GM21367 (cell line): ENCODE measurements around the gene ROBO1.

Source experiments
- ATAC-seq: cut with Tn5 transposase; IDR thresholded peaks from one replicate; pipeline ENCODE4 v1.9.1; 2021; ENCODE audit not compliant: unreplicated experiment

The ROBO1 gene

GRCh38 chr3:79027593-79027992 is 740.2 kb downstream of the ROBO1 start:
- no peak for ATAC-seq

GRCh38 chr3:79019924-79020173 is 747.9 kb downstream of the ROBO1 start:
- no peak for ATAC-seq

GRCh38 chr3:79019137-79019923 is 748.5 kb downstream of the ROBO1 start:
- no peak for ATAC-seq

GRCh38 chr3:79018671-79019136 is 749.1 kb downstream of the ROBO1 start:
- ATAC-seq = no peak

- no peak for ATAC-seq
These were observed 749.5 kb downstream of the ROBO1 start for GRCh38 chr3:79018265-79018664.

- no peak for ATAC-seq
These were observed 751.0 kb downstream of the ROBO1 start for GRCh38 chr3:79016587-79017376.

GRCh38 chr3:79015854-79016253 is 751.9 kb downstream of the ROBO1 start:
- ATAC-seq = no peak

- no peak for ATAC-seq
These were observed 754.8 kb downstream of the ROBO1 start for GRCh38 chr3:79012946-79013362.

- ATAC-seq = no peak
These were observed 755.3 kb downstream of the ROBO1 start for GRCh38 chr3:79012530-79012913.

- ATAC-seq = no peak
These were observed 755.8 kb downstream of the ROBO1 start for GRCh38 chr3:79011821-79012529.

- ATAC-seq = no peak
These were observed 757.9 kb downstream of the ROBO1 start for GRCh38 chr3:79009861-79010260.

GRCh38 chr3:79006077-79006476 is 761.7 kb downstream of the ROBO1 start:
- ATAC-seq = no peak

GRCh38 chr3:79005084-79005483 is 762.7 kb downstream of the ROBO1 start:
- ATAC-seq = no peak

GRCh38 chr3:79003994-79004393 is 763.8 kb downstream of the ROBO1 start:
- ATAC-seq = no peak

- ATAC-seq = no peak
These were observed 765.1 kb downstream of the ROBO1 start for GRCh38 chr3:79002465-79003372.

- ATAC-seq = no peak
These were observed 766.5 kb downstream of the ROBO1 start for GRCh38 chr3:79001255-79001654.

- no peak for ATAC-seq
These were observed 768.7 kb downstream of the ROBO1 start for GRCh38 chr3:78999139-78999538.

GRCh38 chr3:78995087-78995486 is 772.7 kb downstream of the ROBO1 start:
- no peak for ATAC-seq

GRCh38 chr3:78994174-78995027 is 773.4 kb downstream of the ROBO1 start:
- no peak for ATAC-seq

- no peak for ATAC-seq
These were observed 774.4 kb downstream of the ROBO1 start for GRCh38 chr3:78993375-78993774.
